Hematopoietic multipotent progenitor cell treated with erythropoietin and hydrocortisone succinate and interleukin-3 and kit ligand, for 6 days (in vitro differentiated cells): ENCODE results near the gene C2orf92.

Source experiments
- DNase-seq: peaks from one replicate; pipeline ENCODE4 v3.0.0-alpha.2; 2015

Gene C2orf92

DNA sequence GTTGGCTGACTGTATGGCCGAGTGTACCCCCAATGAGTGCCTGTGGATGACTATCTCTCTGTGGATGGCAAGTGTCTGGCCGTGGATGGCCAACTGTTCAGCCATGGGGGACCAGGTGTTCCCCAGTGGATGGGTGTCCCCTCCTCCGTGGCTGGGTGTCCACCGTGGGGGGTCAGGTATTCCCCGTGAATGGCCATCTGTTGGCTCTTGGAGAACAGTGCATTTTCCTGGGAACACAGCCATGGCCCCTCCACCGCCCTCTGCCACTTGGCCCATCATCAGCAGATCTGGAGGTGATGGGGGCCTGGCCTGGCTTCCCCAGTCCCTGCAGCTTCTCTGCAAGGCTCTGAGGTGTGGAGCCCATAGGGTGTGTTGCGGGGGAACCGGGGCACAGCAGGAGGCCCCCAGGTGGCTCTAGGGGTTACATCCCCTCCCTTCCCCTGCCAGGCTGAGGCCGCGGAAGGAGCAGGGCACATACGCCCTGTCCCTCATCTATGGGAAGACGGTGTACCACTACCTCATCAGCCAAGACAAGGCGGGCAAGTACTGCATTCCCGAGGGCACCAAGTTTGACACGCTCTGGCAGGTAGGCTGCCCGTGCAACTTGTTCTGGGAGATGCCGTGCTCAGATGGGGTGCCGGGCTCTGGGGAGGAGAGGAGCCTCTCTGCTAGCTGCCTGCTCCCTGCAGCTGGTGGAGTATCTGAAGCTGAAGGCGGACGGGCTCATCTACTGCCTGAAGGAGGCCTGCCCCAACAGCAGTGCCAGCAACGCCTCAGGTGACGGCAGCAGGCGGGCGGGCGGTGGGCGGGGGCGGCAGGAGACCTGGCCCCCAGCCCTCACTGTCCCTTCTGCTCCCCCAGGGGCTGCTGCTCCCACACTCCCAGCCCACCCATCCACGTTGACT lies 63.2 kb downstream of the C2orf92 start:
- DNase-seq = no peak

DNA sequence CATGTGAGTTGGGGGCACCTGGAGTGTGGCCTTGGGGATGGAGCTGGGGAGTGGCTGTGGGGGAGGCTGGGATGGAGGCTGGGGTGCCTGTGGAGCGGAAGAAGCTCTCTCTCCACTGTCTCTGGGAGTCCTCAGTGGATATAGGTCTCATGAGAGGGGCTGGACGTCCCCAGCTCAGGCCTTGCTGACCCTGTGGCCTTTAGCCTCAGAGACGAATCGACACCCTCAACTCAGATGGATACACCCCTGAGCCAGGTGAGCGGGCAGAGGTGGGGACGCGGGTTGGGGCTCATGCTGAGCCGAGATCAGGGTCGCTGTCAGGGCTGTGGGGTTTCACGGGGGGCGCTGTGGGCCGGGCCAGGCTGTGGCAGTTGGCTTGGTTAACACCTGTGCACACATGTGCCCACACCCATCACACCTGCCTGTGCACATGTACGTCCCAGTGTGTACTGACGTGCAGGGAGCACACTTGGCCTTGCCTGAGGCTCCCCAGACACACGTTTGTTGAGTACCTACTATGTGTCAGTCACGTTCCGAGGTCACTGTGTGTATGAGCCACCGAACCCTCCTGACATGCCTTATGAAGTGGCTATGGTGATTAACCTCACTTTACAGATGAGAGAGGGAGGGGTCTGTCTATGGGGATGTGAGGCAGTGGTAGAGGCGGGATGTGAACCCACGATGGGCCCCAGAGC lies 64.0 kb downstream of the C2orf92 start:
- DNase-seq = no peak

DNA sequence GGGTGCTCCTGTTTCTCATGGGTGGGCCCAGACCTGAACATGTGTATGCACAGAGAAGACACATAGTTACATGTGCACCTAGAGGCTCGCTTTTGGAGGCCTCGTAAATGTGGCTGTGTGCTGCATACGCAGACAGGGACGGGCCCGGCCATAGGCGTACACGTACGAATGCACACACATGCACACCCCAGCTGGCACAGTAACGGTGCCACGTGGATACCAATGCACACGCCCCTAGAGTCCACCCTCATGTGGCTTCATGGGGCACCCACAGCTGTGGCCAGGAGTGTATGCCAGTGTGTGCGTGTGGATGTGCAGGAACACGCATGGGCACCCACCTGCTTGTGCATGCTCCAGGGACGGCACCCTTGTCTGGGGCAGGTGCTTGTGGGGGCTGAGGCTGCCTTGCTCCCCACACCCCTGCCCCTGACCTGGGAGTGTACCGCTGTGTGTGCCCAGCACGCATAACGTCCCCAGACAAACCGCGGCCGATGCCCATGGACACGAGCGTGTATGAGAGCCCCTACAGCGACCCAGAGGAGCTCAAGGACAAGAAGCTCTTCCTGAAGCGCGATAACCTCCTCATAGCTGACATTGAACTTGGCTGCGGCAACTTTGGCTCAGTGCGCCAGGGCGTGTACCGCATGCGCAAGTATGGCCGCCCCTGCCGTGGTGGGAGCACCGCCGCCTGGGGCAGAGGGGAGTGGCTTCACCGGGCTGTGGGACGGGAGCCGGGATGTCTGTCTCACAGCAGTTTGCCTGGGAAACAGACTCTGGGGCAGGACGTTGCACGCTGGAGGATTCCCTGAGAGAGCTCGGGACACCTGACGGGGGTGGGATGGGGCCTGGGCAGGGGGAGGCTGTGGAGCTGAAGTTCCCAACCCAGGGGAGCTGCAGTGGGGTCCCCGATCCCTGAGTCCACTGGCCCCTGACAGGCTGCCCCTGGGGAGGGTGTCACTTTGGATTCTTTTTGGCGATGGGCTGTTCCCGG lies 64.8 kb downstream of the C2orf92 start:
- no peak for DNase-seq

DNA sequence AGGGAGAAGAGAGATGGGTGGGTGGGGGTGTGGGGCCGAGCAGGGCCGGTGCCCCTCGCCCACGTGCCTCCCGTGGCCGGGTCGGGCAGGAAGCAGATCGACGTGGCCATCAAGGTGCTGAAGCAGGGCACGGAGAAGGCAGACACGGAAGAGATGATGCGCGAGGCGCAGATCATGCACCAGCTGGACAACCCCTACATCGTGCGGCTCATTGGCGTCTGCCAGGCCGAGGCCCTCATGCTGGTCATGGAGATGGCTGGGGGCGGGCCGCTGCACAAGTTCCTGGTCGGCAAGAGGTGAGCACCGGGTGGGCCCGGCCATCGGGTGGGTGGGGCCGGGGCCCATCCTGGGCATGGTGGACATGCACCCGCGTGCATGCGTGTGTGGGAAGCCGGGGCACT lies 65.6 kb downstream of the C2orf92 start:
- no peak for DNase-seq

DNA sequence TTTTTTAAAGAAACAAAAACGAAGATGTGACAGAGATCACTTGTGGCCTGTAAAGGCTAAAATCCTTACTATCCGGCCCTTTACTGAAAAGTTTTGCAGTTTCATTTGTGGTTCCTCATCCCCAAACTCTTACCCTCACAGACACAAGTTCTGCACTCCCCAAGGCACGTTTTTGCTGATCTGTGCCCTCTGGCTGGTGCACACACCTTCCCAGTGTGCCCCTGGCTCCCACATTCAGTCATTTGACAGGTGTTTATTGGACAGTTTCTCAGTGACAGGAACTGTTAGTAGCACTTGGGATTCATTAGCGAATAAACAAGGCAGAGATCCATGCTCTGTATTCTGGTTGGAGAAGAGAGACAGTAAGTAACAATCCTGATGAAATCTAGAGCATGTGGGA lies 66.7 kb downstream of the C2orf92 start:
- no peak for DNase-seq

DNA sequence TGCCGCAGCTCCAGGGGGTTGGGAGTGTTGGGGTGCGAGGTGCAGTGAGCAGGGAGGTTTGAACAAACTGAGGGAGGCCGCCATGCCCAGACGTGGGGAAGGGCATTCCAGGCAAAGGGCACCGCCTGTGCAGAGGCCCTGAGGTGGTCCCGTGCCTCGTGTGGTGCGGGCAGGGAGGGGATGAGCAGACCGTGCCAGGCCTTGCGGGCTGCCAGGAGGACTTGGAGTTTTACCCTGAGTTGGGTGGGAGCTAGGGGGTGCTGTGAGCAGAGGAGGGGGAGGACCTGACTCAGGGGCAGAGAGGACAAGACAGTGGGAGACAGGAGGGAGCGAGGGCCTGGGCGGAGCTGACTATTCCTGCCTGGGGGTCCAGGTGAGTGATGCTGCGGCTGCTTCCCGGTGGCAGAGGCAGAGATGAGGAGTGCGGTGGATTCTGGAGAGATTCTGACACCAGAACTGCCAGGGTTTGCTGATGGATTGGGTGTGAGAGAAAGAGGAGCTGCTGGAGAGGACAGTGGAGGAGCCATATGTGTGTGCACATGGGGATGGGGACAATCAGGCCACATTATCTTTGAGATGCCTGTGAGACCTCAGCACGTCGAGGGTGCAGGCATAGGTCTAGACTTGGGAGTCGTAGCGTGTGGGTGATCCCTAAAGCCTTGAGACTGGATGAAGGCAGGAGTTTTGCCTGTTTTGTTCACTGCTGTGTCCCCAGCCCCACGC lies 67.3 kb downstream of the C2orf92 start:
- no peak for DNase-seq

DNA sequence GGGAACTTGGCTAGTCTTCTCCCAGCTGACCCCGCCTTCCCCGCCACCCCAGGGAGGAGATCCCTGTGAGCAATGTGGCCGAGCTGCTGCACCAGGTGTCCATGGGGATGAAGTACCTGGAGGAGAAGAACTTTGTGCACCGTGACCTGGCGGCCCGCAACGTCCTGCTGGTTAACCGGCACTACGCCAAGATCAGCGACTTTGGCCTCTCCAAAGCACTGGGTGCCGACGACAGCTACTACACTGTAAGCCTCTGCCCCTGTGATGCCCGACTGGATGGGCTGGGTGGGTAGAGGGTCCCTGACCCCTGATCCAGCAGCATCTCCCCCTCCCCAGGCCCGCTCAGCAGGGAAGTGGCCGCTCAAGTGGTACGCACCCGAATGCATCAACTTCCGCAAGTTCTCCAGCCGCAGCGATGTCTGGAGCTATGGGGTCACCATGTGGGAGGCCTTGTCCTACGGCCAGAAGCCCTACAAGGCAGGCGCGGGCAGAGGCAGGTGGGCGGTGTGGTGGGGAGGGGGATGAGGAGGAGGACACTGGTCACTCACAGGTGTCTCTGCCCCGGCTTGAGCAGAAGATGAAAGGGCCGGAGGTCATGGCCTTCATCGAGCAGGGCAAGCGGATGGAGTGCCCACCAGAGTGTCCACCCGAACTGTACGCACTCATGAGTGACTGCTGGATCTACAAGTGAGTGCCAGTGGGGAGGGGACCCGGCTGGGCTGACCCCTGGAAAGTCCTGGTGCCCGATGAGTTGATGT lies 68.1 kb downstream of the C2orf92 start:
- DNase-seq = no peak

DNA sequence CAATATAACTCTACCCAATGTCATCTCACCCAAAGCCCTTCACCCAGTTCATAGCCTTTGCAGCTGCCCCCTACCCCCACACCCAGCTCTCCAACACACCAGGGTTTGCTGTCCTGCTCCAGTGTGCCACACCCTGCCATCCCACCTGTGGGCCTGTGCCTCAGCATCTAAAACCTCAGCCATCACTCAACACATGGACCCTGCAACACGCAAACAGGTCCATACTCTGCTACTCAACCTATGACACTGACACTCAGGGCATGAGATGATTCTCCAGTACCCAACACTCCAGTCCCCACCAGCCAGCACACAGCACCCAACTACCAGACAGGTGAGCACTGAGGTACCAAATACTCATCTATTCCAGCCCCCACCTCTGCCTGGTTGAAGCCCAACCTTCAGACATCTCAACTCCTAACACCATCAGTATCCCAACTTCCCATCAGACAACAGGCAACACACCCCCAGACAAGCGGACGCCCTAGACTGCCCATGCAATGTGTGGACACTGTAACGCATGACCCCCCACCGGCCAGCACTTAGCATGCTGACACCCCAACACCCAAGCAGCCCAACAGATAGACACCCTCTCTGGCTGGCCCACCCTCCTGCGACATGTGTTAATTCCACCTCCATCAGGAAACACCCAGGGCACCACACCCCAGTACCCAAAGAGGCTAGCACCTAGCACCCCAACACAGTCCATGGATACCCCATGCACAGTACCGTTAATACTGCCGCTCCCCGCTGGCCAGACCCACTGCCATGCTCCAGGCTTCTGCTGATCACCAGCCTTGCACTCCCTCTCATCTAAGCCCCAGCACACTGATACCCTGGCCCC lies 68.9 kb downstream of the C2orf92 start:
- no peak for DNase-seq

DNA sequence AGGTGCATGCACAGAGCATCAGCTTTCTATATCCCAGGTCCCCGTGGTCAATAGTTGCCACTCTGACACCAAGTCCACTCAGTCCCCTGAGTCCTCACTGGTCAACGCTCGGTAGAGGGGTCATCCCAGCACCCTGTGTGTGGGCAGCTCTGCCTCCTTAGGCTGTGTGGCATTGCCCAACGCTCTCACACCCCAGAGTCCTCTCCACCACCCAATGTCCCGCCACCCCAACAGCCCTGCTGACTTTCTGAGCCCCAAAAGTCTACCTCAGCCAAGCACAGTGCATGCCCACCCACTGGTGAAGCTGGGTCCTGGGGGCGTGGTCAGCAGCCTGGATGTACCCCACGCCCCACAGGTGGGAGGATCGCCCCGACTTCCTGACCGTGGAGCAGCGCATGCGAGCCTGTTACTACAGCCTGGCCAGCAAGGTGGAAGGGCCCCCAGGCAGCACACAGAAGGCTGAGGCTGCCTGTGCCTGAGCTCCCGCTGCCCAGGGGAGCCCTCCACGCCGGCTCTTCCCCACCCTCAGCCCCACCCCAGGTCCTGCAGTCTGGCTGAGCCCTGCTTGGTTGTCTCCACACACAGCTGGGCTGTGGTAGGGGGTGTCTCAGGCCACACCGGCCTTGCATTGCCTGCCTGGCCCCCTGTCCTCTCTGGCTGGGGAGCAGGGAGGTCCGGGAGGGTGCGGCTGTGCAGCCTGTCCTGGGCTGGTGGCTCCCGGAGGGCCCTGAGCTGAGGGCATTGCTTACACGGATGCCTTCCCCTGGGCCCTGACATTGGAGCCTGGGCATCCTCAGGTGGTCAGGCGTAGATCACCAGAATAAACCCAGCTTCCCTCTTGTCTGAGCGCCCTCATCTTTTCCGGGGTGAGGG lies 69.7 kb downstream of the C2orf92 start:
- DNase-seq = no peak

DNA sequence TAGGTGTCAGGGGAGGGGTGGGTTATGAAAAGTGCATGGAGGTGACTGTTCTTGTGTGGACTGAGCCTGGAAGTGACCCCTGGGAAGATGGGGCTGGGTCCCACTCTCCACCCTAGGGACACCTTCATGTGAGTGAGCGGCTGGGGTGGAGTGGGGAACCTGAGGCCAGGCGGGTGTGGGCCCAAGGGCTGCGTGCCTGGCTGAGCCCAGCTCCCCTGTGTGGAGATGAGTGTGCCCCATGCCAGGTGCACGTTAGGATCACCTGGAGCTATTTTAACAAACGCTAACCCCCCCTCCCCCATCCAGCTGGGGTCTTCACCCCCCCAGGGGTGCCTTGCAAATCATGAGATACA lies 70.4 kb downstream of the C2orf92 start:
- no peak for DNase-seq

DNA sequence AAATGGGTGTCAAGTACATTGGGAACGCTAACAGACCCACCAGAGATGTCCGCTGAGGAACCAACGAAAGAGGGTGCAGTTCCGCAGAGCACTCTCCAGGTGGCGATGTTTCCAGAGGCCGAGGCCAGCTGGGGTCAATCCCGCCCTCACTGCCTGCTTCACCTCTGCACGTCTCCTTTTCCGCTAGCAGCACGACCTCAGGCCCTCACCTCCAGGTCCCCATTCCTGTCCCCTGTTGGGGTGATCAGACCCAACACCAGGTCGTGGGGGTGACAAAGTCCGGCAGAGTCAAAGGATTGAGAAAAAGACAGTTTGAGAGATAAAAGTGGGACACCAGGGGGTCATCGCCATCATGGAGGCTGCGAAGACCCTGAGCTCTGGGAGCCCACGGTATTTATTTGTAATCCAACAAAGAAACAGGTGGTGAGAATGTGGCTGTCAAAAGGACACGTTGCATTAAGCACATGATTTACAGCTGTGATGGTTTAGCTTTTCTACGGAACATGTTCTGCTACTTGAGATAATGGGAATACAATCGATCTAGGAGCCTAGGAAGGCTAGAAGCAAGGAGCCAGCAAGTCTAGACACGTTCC lies 71.2 kb downstream of the C2orf92 start:
- DNase-seq = peak; percentile 84

DNA sequence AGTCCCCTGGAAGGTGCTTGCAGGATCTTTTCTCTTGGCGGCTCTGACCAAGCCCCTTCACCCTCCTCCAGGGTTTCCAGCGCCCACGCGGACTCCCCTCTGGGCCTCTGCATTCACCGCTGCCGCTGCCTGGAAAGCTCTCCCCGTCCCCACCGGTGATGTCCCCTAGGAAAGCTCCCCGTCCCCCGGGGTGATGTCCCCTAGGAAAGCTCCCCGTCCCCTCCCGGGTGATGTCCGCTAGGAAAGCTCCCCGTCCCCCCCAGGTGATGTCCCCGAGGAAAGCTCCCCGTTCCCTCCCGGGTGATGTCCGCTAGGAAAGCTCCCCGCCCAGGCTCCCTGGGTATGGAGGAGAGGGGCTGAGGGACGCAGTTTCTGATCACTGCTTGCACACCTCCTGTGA lies 71.7 kb downstream of the C2orf92 start:
- DNase-seq = no peak

DNA sequence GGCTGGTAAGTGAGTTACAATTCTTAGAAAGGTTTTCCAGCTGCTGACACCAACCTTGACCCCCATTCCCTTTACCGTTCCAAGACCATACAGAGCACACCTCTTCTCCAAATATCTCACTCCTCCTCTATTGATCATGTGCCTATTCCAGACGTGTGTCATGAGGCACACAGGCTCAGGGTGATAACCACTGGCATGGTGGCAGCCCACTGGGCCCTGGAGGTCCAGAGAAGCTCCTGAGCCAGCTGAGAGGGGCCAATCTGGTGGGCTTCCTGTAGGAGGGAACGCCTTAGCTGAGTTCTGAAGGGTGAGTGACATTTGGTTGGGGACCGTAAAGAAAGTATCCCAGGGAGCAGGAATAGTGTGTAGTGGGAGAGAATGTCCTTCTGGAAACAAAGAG lies 72.2 kb downstream of the C2orf92 start:
- DNase-seq = no peak

DNA sequence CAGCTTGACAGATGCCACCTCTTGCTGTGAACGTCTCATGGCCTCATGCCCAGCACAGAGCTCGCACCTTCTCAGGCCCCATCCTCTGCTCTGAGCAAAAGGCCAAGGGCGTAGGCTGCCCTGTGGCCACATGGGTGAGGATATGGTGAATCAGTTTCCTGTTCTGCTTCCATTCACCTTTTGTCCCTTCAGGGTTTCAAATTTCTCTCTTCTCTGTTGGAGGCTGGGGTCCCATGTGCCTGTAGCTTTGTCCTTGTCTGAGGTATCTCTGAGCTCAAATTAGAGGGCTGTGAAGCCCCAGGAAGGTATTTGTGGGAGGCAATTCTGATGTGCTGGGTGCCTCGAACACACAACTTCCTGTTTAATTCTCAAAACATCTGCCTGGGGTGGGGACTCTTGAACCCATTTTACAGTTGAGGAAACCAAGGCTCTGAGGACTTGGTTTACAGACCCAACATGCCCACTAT lies 72.9 kb downstream of the C2orf92 start:
- DNase-seq = no peak

DNA sequence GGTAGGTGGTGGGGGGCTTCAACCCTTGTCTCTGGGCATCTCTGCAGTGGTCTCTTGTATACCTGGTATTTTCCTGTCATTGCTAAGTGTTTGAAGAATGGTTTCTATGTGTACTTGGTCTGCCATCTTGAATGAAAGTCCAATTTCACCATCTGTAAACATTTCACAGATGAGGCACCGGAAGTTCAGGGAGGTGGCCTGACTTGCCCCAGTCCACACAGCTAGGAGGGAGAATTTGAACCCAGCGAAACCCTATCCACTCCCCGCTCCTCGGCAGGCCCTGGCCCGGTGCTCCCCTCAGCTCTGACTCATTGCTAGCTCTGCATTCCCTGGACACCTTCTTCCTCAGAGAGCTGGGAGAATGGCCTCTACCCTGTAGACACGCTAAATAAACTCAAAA lies 74.4 kb downstream of the C2orf92 start:
- no peak for DNase-seq

DNA sequence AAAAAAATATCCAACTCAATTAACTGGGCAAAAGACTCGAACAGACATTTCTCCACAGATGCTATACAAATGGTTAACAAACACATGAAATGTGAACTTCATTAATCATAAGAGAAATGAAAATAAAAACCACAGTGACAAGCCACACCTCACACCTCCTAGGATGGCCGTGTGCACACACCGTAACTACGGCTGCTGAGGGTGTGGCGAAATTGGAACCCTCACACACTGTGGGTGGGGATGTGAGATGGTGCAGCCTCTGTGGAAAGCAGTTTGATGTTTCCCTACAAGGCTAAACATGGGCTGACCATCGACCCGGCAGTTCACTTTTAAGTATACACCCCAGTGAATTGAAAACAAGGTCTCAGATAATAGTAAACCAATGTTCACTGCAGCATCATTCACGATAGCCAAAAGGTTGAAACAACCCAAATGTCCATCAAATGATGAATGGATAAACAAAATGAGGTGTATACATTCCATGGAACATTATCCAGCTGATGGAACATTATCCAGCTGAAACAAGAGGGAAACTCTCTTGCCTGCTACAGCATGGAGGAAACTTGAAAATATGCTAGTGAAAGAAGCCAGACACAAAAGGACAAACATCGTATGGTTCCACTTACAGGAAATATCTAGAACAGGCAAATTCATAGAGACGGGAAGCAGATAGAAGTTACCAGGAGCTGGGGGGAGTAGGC lies 76.1 kb downstream of the C2orf92 start:
- peak; percentile 15 for DNase-seq

DNA sequence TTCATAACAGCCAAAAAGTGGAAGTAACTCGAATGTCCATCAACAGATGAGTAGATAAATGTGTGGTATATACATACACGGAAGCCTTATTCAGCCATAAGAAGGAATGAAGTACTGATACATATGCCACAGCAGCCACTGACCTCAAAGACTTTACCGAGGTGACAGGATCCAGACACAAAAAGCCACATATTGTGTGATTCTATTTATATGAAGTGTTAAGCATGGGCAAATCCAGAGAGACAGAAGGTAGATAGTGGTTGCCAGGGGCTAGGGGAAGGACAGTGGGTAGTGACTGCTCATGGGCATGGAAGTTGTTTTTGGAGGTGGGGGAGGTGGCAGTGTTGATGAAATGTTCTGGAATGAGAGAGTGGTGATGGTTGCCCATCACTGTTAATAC lies 77.8 kb downstream of the C2orf92 start:
- peak; percentile 57 for DNase-seq

DNA sequence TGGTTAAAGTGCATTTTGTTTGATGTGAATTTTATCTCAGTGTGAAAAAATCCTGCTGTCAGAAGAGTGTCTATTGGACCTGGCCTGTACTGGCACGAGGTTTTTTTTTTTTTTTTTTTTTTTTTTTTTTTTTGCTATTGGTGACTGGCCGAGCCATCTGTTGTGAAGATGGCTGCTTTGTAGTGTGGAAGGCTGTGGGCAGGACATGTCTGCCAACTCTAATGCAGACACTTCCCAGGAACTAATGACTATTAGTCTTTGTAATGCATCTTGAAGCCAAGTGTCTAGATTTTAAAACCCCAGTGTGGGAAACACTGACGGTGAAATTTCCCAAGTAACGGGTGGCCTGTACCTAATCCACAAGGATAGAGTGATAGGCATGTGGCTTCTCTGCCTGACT lies 78.2 kb downstream of the C2orf92 start:
- no peak for DNase-seq

DNA sequence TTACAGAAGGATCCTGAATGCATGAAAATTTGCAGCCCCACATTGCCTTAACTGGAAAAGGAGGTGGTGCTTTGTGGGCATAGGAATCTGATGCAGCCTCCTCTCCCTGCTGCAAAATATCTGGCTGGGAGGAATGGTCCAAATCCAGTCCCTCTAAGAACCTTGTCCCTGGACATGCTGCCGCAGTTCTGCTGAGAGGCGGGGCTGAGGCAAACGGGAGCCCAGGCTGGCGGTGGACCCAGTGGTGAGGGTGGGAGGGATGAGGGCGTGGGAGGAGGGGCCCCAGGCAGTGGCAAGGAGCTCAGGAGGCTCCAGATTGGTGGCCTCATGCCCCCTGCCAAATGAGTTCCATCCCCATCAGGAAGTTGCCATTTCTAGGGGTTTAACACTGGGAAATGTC lies 80.1 kb downstream of the C2orf92 start:
- DNase-seq = no peak
